GM13976 (cell line): ENCODE data around the gene SYTL5.
A peak's percentile ranks its signal among the peaks of the same experiment; 100 is the strongest.
"Not testable (repeated sequence)": the region's sequence is repeated elsewhere in the genome, so short reads cannot be mapped to it uniquely, and the experiment has no call there.

Source experiments
- DNase-seq: peaks from one replicate; pipeline ENCODE4 v3.0.0; 2012; ENCODE audit warnings: low spot score
- in situ Hi-C: fragments of 300-500 bp; cut with MboI; formaldehyde crosslinking; loops from one replicate; pipeline ENCODE4 v1.12.0; 2022; ENCODE audit warnings: low sequenced_read_pairs, mixed read lengths, inconsistent platforms; ENCODE audit not compliant: unreplicated experiment
- TF ChIP-seq, protein P1 (sequence below): IDR thresholded peaks from 2 replicates; pipeline ENCODE4 v1.5.1; 2012; ENCODE audit warnings: borderline replicate concordance, mild to moderate bottlenecking; ENCODE audit not compliant: insufficient read depth; ENCODE audit errors: extremely low read depth, missing control alignments, control extremely low read depth

SYTL5 gene

DNA sequence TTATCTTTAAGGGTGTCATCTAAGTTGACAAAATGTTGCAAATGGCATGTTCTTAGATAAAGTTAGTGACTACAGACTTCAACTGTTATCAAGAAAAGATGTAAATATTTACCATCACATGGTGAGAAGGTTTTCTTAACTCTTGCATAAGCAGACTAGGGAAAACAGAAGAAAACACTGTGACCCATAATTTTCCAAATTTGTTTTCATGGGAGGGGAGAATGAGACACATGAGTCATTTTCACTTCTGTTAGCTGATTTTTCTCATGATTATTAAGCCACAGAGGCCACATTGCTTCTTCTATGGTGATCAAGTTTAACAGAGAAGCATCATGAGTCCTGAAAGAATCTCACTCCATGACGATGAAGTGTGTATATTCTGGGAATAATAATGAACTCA is 30.2 kb upstream of the SYTL5 start:
- no peak for DNase-seq
- in situ Hi-C loops, result no loop called here
- TF ChIP-seq, protein P1, sequence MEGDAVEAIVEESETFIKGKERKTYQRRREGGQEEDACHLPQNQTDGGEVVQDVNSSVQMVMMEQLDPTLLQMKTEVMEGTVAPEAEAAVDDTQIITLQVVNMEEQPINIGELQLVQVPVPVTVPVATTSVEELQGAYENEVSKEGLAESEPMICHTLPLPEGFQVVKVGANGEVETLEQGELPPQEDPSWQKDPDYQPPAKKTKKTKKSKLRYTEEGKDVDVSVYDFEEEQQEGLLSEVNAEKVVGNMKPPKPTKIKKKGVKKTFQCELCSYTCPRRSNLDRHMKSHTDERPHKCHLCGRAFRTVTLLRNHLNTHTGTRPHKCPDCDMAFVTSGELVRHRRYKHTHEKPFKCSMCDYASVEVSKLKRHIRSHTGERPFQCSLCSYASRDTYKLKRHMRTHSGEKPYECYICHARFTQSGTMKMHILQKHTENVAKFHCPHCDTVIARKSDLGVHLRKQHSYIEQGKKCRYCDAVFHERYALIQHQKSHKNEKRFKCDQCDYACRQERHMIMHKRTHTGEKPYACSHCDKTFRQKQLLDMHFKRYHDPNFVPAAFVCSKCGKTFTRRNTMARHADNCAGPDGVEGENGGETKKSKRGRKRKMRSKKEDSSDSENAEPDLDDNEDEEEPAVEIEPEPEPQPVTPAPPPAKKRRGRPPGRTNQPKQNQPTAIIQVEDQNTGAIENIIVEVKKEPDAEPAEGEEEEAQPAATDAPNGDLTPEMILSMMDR, result no peak

DNA sequence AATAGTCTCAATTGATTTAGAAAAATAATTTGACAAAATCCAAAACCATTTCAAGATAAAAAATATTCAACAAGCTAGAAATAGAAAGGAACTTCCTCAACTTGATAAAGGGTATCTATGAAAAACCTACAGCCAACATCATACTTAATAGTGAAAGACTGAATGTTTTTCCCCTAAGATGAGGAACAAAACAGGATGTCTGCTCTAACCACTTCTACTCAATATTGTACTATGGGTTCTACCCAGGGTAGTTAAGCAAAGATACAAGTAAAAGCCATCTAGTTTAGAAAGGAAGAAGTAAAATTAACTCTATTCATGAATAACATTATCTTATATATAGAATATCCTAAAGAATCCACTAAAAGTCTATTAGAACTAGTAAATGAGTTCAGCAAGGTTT is 21.5 kb upstream of the SYTL5 start:
- in situ Hi-C loops, result no loop called here
- TF ChIP-seq, protein P1, result no peak
- DNase-seq, result no peak

DNA sequence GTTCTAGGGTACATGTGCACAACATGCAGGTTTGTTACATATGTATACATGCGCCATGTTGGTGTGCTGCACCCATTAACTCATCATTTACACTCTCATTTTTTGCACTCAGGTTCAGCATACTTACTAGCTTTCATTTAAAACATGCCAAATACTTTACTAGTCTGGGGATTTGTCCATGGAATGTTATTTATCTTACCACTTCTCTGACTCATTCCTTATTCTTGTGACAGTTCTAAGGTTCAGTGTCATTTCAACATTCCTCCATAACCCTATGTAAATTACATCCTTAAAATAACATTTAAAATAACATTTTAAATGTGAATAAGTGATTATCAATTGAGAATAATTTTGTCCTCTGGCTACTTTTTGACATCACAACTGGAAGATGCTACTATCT is 19.5 kb upstream of the SYTL5 start:
- no peak for DNase-seq
- in situ Hi-C loops, result no loop called here
- TF ChIP-seq, protein P1, result no peak

DNA sequence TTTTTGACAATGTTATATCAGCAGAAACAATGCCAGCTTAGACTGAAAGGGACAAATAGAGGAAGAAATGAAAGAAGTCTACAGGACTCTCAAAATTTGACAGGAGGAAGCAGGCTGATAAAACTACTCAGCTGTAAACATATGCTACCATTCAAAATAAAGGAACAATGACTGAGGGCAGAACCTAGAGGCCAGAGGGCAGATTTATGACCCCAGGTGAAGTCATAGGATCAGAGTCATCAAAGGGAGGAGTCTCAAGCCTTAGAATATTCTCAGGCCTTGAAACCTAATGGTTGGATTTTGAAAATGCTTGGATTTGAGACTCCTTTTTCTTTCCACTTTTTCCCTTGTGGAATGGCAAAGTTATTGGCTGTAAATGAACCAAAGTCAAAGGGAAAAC is 17.0 kb upstream of the SYTL5 start:
- TF ChIP-seq, protein P1, result no peak
- no peak for DNase-seq
- in situ Hi-C loops, result no loop called here

DNA sequence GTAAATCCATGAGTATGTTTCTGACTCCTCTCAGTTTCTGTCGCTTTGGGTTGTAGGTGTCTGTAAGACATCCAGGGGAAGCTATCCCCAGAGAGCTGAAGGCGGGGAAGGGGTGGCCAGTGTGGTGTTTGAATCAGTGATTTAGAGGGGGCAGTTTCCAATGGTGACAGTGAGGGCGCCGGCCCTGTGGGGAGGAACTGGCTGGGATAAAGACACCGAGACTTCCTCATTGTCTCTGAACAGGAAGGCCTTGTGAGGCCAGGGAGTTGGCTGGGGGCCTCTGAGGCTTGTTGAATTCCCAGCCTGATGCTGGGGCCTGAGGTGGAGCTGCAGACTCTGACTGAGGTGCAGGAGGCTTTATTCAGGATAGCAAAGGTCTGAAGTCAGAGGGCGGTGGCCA is 15.1 kb upstream of the SYTL5 start:
- DNase-seq, in situ Hi-C loops: not testable (repeated sequence)

DNA sequence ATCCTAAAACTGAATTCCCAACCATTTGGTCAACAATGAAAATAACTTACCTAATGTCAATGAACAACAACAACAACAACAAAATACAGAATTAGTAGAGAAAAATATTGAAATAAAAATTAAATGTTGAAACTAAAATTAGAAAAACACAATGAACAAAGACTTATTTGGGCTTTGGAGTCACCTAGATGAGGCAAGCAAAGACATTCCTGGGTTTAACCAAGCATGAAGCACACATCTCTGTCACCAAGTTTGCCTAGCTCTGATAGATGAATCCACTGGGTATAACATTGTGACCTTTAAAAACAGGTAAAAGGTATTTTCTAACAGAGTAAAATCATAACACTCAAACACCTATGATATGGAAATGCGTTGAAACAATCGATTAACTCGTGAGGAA is 13.2 kb upstream of the SYTL5 start:
- DNase-seq, result no peak

DNA sequence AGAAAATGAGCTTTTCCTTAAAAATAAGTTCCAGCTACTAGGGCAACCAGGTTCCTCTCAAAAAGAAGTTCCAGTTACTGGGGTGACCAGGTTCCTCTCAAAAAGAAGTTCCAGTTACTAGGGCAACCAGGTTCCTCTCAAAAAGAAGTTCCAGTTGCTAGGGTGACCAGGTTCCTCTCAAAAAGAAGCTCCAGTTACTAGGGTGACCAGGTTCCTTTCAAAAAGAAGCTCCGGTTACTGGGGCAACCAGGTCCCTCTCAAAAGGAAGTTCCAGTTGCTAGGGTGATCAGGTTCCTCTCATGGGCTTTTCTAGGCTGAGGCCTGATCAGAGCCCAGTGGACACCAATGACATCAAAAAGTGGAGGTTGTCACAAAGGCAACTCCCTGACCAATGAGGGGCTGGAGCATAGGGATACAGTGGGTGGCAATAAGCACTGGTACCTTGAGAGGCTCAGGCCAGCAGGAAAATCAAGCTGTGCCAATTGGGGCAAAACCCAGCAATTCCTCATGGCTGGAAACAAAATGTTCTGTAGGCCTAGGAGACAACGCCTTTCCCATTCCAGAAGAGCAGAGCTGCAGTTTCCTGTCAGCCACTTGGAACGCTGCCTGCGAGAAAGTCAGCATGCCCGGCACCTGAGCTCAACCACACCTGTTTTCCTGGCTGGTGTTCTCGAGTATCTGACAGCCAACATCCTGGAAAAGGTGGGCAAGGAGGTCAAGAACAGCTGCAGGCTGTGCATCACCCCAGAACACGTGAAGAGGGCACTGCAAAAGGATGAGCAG is 12.3 kb upstream of the SYTL5 start:
- TF ChIP-seq, protein P1, result no peak
- in situ Hi-C loops, result no loop called here
- peak; percentile 35 for DNase-seq

More for the DNA sequence above, 13.2 kb upstream of the SYTL5 start:
- TF ChIP-seq, protein P1, result no peak
- in situ Hi-C loops, result no loop called here
